HG02852 (cell line): ENCODE measurements around the gene INTS2.
"Not testable (repeated sequence)": the region's sequence is repeated elsewhere in the genome, so short reads cannot be mapped to it uniquely, and the experiment has no call there.

Experiments
- ATAC-seq: cut with Tn5 transposase; IDR thresholded peaks from one replicate; pipeline ENCODE4 v1.9.1; 2021; ENCODE audit warnings: mild to moderate bottlenecking, moderate library complexity; ENCODE audit not compliant: unreplicated experiment

Gene INTS2

GRCh38 chr17:61897548-61898180 is 30.1 kb downstream of the INTS2 start:
- no peak for ATAC-seq

GRCh38 chr17:61895391-61895790 is 32.4 kb downstream of the INTS2 start:
- no peak for ATAC-seq

GRCh38 chr17:61894310-61894709 is 33.5 kb downstream of the INTS2 start:
- ATAC-seq = not testable (repeated sequence)

GRCh38 chr17:61887733-61888132 is 40.0 kb downstream of the INTS2 start:
- not testable (repeated sequence) for ATAC-seq

GRCh38 chr17:61885865-61886264 is 41.9 kb downstream of the INTS2 start:
- not testable (repeated sequence) for ATAC-seq

- ATAC-seq = no peak
These were observed 42.9 kb downstream of the INTS2 start for GRCh38 chr17:61884864-61885263.

- ATAC-seq = no peak
These were observed 47.1 kb downstream of the INTS2 start for GRCh38 chr17:61880589-61881102.

- no peak for ATAC-seq
These were observed 48.7 kb downstream of the INTS2 start for GRCh38 chr17:61878984-61879612.

- no peak for ATAC-seq
These were observed 49.3 kb downstream of the INTS2 start for GRCh38 chr17:61878520-61878919.

GRCh38 chr17:61877837-61878236 is 49.9 kb downstream of the INTS2 start:
- no peak for ATAC-seq

- ATAC-seq = no peak
These were observed 52.0 kb downstream of the INTS2 start for GRCh38 chr17:61875804-61876203.

GRCh38 chr17:61875285-61875684 is 52.5 kb downstream of the INTS2 start:
- no peak for ATAC-seq

GRCh38 chr17:61874075-61874474 is 53.7 kb downstream of the INTS2 start:
- ATAC-seq = no peak

- ATAC-seq = no peak
These were observed 55.7 kb downstream of the INTS2 start for GRCh38 chr17:61872099-61872498.

GRCh38 chr17:61869138-61869537 is 58.6 kb downstream of the INTS2 start:
- no peak for ATAC-seq

- ATAC-seq = no peak
These were observed 59.7 kb downstream of the INTS2 start for GRCh38 chr17:61868074-61868473.

GRCh38 chr17:61867033-61867432 is 60.7 kb downstream of the INTS2 start:
- ATAC-seq = no peak

GRCh38 chr17:61863801-61864126 is 64.0 kb downstream of the INTS2 start:
- ATAC-seq = peak; percentile 8

- peak; percentile 93 for ATAC-seq
These were observed 64.6 kb downstream of the INTS2 start, which contains the start of gene BRIP1 for GRCh38 chr17:61862975-61863800. BRIP1 (minus strand) TSS chr17:61863528; CDS start chr17:61861539, 1,989 bp downstream.

- no peak for ATAC-seq
These were observed 65.6 kb downstream of the INTS2 start for GRCh38 chr17:61862105-61862574.

- ATAC-seq = not testable (repeated sequence)
These were observed 67.4 kb downstream of the INTS2 start for GRCh38 chr17:61860397-61860796.
